Measurements from ENCODE around the gene DUS2.

DUS2 gene

GRCh38 chr16:68073902-68074760 lies 51.0 kb downstream of the DUS2 start:
- peaks cover 52% of the 10 kb centered on the region for H3K36me3 ChIP-seq (ENCODE audit: insufficient read depth, low read length)
- no peaks in the 10 kb centered on the region for H3K27me3 ChIP-seq (ENCODE audit: control insufficient read depth, insufficient read depth, low read length)
- no peak overlapping the region for H3K9ac ChIP-seq (ENCODE audit: low read depth, low read length)
- H3K4me3 ChIP-seq (ENCODE audit: low read length): no peak overlapping the region
- H3K9me3 ChIP-seq (replicated peaks; ENCODE audit: low read length): no peaks in the 10 kb centered on the region
- H3K4me1 ChIP-seq (ENCODE audit: control insufficient read depth, insufficient read depth, low read length): peaks cover 19% of the 10 kb centered on the region
- no peak overlapping the region for H3K4me2 ChIP-seq (ENCODE audit: low read length)

- no peak overlapping the region for H3K9ac ChIP-seq (ENCODE audit: low read depth, low read length)
- H3K4me2 ChIP-seq (ENCODE audit: low read length): no peak overlapping the region
- H3K4me1 ChIP-seq (ENCODE audit: control insufficient read depth, insufficient read depth, low read length): peaks cover 12% of the 10 kb centered on the region
- H3K27me3 ChIP-seq (ENCODE audit: control insufficient read depth, insufficient read depth, low read length): no peaks in the 10 kb centered on the region
- peaks cover 54% of the 10 kb centered on the region for H3K36me3 ChIP-seq (ENCODE audit: insufficient read depth, low read length)
- no peak overlapping the region for H3K4me3 ChIP-seq (ENCODE audit: low read length)
- no peaks in the 10 kb centered on the region for H3K9me3 ChIP-seq (replicated peaks; ENCODE audit: low read length)
Measured at GRCh38 chr16:68074850-68075555, 51.9 kb downstream of the DUS2 start.

DNA sequence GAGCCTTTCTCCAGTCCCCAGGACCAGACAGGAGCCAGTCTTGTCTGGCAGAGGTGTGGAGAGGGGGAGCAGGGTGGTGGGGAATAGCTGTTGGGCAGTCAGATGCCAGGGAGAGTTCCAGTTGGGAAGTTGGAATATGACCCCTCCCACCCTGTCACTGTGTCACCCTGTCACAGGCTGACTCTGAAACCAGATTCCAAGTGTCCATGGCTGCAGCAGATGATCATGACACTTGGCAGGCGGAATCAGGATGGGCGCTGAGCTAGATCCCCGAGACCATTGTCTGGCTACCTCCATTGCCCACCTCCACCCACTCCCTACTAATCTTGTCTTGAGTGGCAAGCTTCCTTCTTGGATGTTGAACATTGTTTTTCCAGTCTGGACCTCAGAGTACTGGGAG lies 52.9 kb downstream of the DUS2 start:
- no peak overlapping the region for H3K4me2 ChIP-seq (ENCODE audit: low read length)
- no peak overlapping the region for H3K4me3 ChIP-seq (ENCODE audit: low read length)
- H3K4me1 ChIP-seq (ENCODE audit: control insufficient read depth, insufficient read depth, low read length): peaks cover 11% of the 10 kb centered on the region
- no peak overlapping the region for H3K9ac ChIP-seq (ENCODE audit: low read depth, low read length)
- H3K27me3 ChIP-seq (ENCODE audit: control insufficient read depth, insufficient read depth, low read length): no peaks in the 10 kb centered on the region
- H3K9me3 ChIP-seq (replicated peaks; ENCODE audit: low read length): no peaks in the 10 kb centered on the region
- H3K36me3 ChIP-seq (ENCODE audit: insufficient read depth, low read length): peaks cover 51% of the 10 kb centered on the region

DNA sequence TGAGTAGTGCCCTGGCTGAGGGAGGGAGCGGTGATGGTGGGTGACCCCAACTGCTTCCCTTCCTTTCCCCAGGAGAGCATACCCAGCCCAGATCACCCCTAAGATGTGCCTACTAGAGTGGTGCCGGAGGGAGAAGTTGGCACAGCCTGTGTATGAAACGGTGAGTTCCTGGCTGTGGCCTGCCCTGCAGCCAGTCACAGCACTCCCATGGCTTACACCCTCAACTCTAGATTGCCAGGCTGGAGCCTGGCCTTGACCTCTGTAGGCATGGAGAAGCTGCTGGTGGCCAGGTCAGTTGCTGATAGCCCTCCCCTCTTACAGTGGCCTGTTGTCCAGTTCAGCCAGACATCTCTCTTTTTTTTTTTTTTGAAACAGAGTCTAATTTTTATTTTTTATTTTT lies 53.5 kb downstream of the DUS2 start:
- Histone ChIP-seq H3K9ac (ENCODE audit: low read depth, low read length) (no peak overlapping the region), H3K36me3 (ENCODE audit: insufficient read depth, low read length) (peaks cover 45% of the 10 kb centered on the region), H3K4me3 (ENCODE audit: low read length) (no peak overlapping the region), H3K27me3 (ENCODE audit: control insufficient read depth, insufficient read depth, low read length) (no peaks in the 10 kb centered on the region), H3K4me2 (ENCODE audit: low read length) (no peak overlapping the region), H3K4me1 (ENCODE audit: control insufficient read depth, insufficient read depth, low read length) (peaks cover 11% of the 10 kb centered on the region), H3K9me3 (replicated peaks; ENCODE audit: low read length) (no peaks in the 10 kb centered on the region)

GRCh38 chr16:68077866-68078700 lies 55.0 kb downstream of the DUS2 start:
- Histone ChIP-seq H3K36me3 (ENCODE audit: insufficient read depth, low read length) (peaks cover 41% of the 10 kb centered on the region), H3K4me3 (ENCODE audit: low read length) (no peak overlapping the region), H3K4me2 (ENCODE audit: low read length) (no peak overlapping the region), H3K27me3 (ENCODE audit: control insufficient read depth, insufficient read depth, low read length) (no peaks in the 10 kb centered on the region), H3K4me1 (ENCODE audit: control insufficient read depth, insufficient read depth, low read length) (no peaks in the 10 kb centered on the region), H3K9ac (ENCODE audit: low read depth, low read length) (no peak overlapping the region), H3K9me3 (replicated peaks; ENCODE audit: low read length) (no peaks in the 10 kb centered on the region)

GRCh38 chr16:68078701-68079375 lies 55.8 kb downstream of the DUS2 start:
- no peak overlapping the region for H3K9ac ChIP-seq (ENCODE audit: low read depth, low read length)
- H3K4me1 ChIP-seq (ENCODE audit: control insufficient read depth, insufficient read depth, low read length): peaks cover 3% of the 10 kb centered on the region
- peaks cover 39% of the 10 kb centered on the region for H3K36me3 ChIP-seq (ENCODE audit: insufficient read depth, low read length)
- H3K27me3 ChIP-seq (ENCODE audit: control insufficient read depth, insufficient read depth, low read length): no peaks in the 10 kb centered on the region
- no peak overlapping the region for H3K4me3 ChIP-seq (ENCODE audit: low read length)
- no peaks in the 10 kb centered on the region for H3K9me3 ChIP-seq (replicated peaks; ENCODE audit: low read length)
- no peak overlapping the region for H3K4me2 ChIP-seq (ENCODE audit: low read length)

DNA sequence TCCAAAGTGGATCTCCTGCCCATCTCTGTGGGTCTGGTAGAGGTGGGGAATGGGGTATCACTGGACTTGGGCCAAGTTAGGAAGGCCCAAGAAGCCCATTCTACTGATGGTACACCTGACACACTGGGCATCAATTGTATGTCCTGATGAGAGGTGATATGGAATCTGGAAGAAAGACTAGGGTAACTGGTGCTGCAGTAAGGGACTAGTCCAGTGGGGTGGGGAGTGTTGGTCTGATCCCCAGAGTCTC lies 56.2 kb downstream of the DUS2 start:
- Histone ChIP-seq H3K4me2 (ENCODE audit: low read length) (no peak overlapping the region), H3K4me1 (ENCODE audit: control insufficient read depth, insufficient read depth, low read length) (peaks cover 8% of the 10 kb centered on the region), H3K4me3 (ENCODE audit: low read length) (no peak overlapping the region), H3K9me3 (replicated peaks; ENCODE audit: low read length) (no peaks in the 10 kb centered on the region), H3K9ac (ENCODE audit: low read depth, low read length) (no peak overlapping the region), H3K27me3 (ENCODE audit: control insufficient read depth, insufficient read depth, low read length) (no peaks in the 10 kb centered on the region), H3K36me3 (ENCODE audit: insufficient read depth, low read length) (peaks cover 35% of the 10 kb centered on the region)

DNA sequence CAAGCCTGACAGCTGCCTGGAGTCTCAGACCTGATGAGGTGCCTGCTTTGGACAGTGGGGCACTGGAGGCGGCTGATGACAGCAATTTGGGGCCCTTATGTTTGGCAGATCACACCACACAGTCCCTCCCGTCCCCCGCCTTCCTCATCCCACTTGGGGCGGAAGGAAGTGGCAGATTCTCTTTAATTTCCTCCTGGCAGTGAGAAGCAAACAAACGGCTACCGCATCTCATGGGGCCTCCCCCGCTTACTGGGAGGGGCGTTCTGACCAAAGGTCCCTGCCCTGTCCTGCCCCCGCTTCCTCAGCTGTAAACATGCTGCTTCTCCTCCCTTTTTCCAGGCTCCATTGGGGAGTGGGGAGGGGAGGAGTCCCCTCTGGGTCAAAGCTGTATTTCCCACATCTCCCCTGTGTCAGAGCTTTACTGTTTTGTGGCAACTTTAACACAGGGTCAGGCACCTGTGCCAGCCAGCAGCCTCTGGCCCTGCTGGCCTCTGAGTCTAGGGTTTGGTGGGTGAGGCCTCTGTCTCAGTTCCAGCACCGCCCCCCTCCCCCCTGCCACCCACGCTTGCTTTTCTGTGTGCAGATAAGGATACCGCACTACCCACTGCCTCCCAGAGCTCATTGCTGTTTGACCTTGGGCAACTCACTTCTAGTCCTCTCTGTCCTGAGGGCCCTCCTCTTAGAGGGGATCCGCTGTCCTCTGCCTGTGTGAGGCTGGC lies 56.7 kb downstream of the DUS2 start:
- Histone ChIP-seq H3K27me3 (ENCODE audit: control insufficient read depth, insufficient read depth, low read length) (no peaks in the 10 kb centered on the region), H3K4me1 (ENCODE audit: control insufficient read depth, insufficient read depth, low read length) (peaks cover 13% of the 10 kb centered on the region), H3K4me3 (ENCODE audit: low read length) (no peak overlapping the region), H3K9me3 (replicated peaks; ENCODE audit: low read length) (no peaks in the 10 kb centered on the region), H3K4me2 (ENCODE audit: low read length) (no peak overlapping the region), H3K36me3 (ENCODE audit: insufficient read depth, low read length) (peaks cover 30% of the 10 kb centered on the region), H3K9ac (ENCODE audit: low read depth, low read length) (no peak overlapping the region)

- Histone ChIP-seq H3K9ac (ENCODE audit: low read depth, low read length) (no peak overlapping the region), H3K27me3 (ENCODE audit: control insufficient read depth, insufficient read depth, low read length) (no peaks in the 10 kb centered on the region), H3K36me3 (ENCODE audit: insufficient read depth, low read length) (peaks cover 13% of the 10 kb centered on the region), H3K4me1 (ENCODE audit: control insufficient read depth, insufficient read depth, low read length) (peaks cover 16% of the 10 kb centered on the region), H3K4me2 (ENCODE audit: low read length) (no peak overlapping the region), H3K9me3 (replicated peaks; ENCODE audit: low read length) (no peaks in the 10 kb centered on the region), H3K4me3 (ENCODE audit: low read length) (no peak overlapping the region)
Measured at GRCh38 chr16:68081861-68082628, 59.0 kb downstream of the DUS2 start.

GRCh38 chr16:68082629-68083238 lies 59.6 kb downstream of the DUS2 start:
- Histone ChIP-seq H3K27me3 (ENCODE audit: control insufficient read depth, insufficient read depth, low read length) (no peaks in the 10 kb centered on the region), H3K4me3 (ENCODE audit: low read length) (no peak overlapping the region), H3K36me3 (ENCODE audit: insufficient read depth, low read length) (peaks cover 10% of the 10 kb centered on the region), H3K9ac (ENCODE audit: low read depth, low read length) (no peak overlapping the region), H3K9me3 (replicated peaks; ENCODE audit: low read length) (no peaks in the 10 kb centered on the region), H3K4me2 (ENCODE audit: low read length) (no peak overlapping the region), H3K4me1 (ENCODE audit: control insufficient read depth, insufficient read depth, low read length) (peaks cover 23% of the 10 kb centered on the region)
